Heart left ventricle (tissue), 13 donors: Measurements from ENCODE around the gene CNR2.
"Not testable (repeated sequence)": the region's sequence is repeated elsewhere in the genome, so short reads cannot be mapped to it uniquely, and the experiment has no call there.

ENCODE experiments used
- POLR2A ChIP-seq, 2 donors: fragments of 450-650 bp; IDR thresholded peaks; one replicate each; pipeline ENCODE4 v1.6.1; 2017; ENCODE audit warnings: antibody characterized with exemption in 2 of 2, mild to moderate bottlenecking in 2 of 2, moderate library complexity in 2 of 2
- TF ChIP-seq, protein P1 (sequence below), 12 donors: fragments of 200-600 bp; sonication (generic) in 4 of 12; IDR thresholded peaks; one replicate each; pipeline versions ENCODE4 v1.5.0 to v1.8.0; 2018 to 2022; ENCODE audit warnings: antibody characterized with exemption in 12 of 12, mild to moderate bottlenecking in 5 of 12
- donor health status: ischemic (EF 13 %, LVEDD 7.1; RV severe dilation, severe dysfunction).
- donor health status: DM: no; HTN: yes; CAD: no.
- donor health status: DM: no; HTN: no; CAD: no.
- donor health status: ischemic (EF 25% LVEDD 6.9; RV normal size, moderate dysfunction).
- donor health status: ischemic (EF 25% LVEDD 5.7; RV mildly dilated, moderate dysfunction).
- donor health status: ischemic (EF 35%, LVEDD 5.7; RV mildly dilated, moderate dysfunction).
- donor health status: nonischemic (EF 11% LVEDD 7.7; RV severe dilation, severe dysfunction).
- donor health status: DM: yes; HTN: yes; CAD: no.
- donor health status: PGD.
- donor health status: ischemic (EF 29% LVEDD 5.4; RV normal size, mild dysfunction).
- donor health status: nonischemic (EF 23%, LVEDD 6.1; RV moderate dilation, normal function).

- TF ChIP-seq POLR2A (IDR thresholded peaks at IDR 0.05) = not testable (repeated sequence)
- TF ChIP-seq, protein P1, sequence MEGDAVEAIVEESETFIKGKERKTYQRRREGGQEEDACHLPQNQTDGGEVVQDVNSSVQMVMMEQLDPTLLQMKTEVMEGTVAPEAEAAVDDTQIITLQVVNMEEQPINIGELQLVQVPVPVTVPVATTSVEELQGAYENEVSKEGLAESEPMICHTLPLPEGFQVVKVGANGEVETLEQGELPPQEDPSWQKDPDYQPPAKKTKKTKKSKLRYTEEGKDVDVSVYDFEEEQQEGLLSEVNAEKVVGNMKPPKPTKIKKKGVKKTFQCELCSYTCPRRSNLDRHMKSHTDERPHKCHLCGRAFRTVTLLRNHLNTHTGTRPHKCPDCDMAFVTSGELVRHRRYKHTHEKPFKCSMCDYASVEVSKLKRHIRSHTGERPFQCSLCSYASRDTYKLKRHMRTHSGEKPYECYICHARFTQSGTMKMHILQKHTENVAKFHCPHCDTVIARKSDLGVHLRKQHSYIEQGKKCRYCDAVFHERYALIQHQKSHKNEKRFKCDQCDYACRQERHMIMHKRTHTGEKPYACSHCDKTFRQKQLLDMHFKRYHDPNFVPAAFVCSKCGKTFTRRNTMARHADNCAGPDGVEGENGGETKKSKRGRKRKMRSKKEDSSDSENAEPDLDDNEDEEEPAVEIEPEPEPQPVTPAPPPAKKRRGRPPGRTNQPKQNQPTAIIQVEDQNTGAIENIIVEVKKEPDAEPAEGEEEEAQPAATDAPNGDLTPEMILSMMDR (IDR thresholded peaks at IDR 0.05) = not testable (repeated sequence)
Observed at GRCh38 chr1:23851406-23851805, 61.8 kb downstream of the CNR2 start.
